Measurements from ENCODE around the gene AJAP1. TPM values are rescaled to one million over a fixed set of nuclear protein-coding genes. Genes with fewer than 3 reads are reported as not detected.

AJAP1 gene
- total RNA-seq, 1 donor from 2014 or later, result 0.46 TPM

DNA sequence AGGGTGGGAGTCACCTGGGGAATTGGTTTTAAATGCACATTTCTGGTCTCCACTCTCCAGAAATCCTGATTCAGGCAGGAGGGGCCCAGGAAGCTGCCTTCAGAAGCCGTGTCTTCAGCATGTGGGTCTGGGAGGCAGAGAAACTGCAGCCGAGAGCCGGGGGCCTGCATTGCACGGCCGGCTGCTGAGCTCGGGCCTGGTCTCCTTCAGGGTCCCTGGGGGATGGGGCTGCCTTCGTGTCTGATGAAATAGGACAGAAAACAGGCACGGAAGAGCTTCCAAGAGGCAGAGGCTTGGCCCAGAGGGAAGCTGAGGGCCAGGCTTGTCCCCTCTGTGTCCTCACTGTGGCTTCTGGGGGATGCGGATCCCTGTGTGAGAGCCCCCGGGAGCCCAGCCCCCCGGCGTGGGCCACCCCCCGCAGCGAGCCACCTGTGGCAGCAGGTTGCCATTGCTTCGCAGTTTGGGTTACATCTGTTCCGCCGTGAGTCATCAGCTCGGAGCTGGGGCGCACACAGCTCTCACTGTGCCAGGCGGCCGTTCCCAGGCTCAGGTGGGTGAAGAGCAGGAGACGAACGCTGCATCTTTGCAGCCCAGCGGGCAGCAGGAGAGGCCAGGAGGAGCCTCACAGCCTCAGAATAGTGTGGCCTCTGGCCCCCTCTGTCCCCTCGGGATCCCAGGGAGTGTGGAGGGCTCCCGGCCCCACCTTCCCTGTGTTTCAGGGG lies 72.4 kb downstream of the AJAP1 start:
- no peaks in the 10 kb centered on the region for H3K9me3 Mint-ChIP-seq (ENCODE audit: low read depth)
- H3K27ac Mint-ChIP-seq, result no peak overlapping the region
- TF ChIP-seq, protein P1, sequence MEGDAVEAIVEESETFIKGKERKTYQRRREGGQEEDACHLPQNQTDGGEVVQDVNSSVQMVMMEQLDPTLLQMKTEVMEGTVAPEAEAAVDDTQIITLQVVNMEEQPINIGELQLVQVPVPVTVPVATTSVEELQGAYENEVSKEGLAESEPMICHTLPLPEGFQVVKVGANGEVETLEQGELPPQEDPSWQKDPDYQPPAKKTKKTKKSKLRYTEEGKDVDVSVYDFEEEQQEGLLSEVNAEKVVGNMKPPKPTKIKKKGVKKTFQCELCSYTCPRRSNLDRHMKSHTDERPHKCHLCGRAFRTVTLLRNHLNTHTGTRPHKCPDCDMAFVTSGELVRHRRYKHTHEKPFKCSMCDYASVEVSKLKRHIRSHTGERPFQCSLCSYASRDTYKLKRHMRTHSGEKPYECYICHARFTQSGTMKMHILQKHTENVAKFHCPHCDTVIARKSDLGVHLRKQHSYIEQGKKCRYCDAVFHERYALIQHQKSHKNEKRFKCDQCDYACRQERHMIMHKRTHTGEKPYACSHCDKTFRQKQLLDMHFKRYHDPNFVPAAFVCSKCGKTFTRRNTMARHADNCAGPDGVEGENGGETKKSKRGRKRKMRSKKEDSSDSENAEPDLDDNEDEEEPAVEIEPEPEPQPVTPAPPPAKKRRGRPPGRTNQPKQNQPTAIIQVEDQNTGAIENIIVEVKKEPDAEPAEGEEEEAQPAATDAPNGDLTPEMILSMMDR (IDR thresholded peaks at IDR 0.05; ENCODE audit: unreplicated experiment), result no peak
- DNase-seq (ENCODE audit: low spot score, unreplicated experiment), result no peak
- no peak overlapping the region for H3K4me3 Mint-ChIP-seq (ENCODE audit: low read depth)
- peaks cover 26% of the 10 kb centered on the region for H3K27me3 Mint-ChIP-seq
- H3K36me3 Mint-ChIP-seq (ENCODE audit: insufficient read depth), result no peaks in the 10 kb centered on the region
- peaks cover 8% of the 10 kb centered on the region for H3K4me1 Mint-ChIP-seq (ENCODE audit: low read depth)

- no peak overlapping the region for H3K27ac Mint-ChIP-seq
- DNase-seq (ENCODE audit: low spot score, unreplicated experiment), result no peak
- peaks cover 8% of the 10 kb centered on the region for H3K4me1 Mint-ChIP-seq (ENCODE audit: low read depth)
- TF ChIP-seq, protein P1 (IDR thresholded peaks at IDR 0.05; ENCODE audit: unreplicated experiment), result no peak
- H3K9me3 Mint-ChIP-seq (ENCODE audit: low read depth), result no peaks in the 10 kb centered on the region
- peaks cover 20% of the 10 kb centered on the region for H3K27me3 Mint-ChIP-seq
- H3K4me3 Mint-ChIP-seq (ENCODE audit: low read depth), result no peak overlapping the region
- H3K36me3 Mint-ChIP-seq (ENCODE audit: insufficient read depth), result no peaks in the 10 kb centered on the region
These were observed 74.1 kb downstream of the AJAP1 start for GRCh38 chr1:4728319-4729089.

DNA sequence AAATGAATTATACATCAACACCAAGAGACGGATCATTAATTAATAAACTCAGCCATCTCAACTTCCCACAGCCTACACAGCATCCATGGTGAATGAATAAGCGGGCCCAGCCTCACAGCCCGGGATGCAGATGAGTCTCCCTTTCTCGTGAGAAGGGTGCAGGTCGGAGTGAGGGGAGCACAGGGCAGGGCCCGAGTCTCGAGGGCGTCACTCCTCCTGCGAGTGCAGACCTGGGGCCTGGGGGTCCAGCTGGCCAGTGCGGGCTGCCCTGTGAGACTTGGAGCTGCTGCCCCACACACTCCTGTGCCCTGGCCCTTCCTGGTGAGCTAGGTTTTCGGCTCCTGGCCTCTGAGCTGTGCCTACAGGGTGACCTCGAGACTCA lies 74.7 kb downstream of the AJAP1 start:
- DNase-seq (ENCODE audit: low spot score, unreplicated experiment), result no peak
- Mint-ChIP-seq H3K27me3 (peaks cover 17% of the 10 kb centered on the region), H3K9me3 (ENCODE audit: low read depth) (no peaks in the 10 kb centered on the region), H3K36me3 (ENCODE audit: insufficient read depth) (no peaks in the 10 kb centered on the region), H3K27ac (no peak overlapping the region), H3K4me3 (ENCODE audit: low read depth) (no peak overlapping the region), H3K4me1 (ENCODE audit: low read depth) (peaks cover 8% of the 10 kb centered on the region)
- TF ChIP-seq, protein P1 (IDR thresholded peaks at IDR 0.05; ENCODE audit: unreplicated experiment), result no peak

DNA sequence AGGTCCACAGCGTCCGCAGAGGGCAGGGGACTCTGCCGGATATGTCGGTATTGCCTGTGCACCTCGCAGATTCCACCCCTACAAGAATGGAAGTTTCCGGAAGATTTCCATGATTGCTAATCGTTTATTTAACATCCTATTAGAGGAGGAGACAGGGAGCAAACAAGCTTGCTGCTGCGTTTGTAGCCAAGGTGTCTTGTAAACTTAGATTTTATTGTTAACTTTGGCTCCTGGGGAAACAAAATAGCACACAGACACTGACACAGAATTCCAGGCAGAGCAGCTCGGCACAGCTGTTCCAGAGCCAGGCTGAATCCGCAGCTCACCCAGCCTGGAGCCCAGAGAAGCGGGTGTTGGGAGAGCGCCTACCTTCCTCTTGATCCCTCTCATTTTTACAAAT lies 75.7 kb downstream of the AJAP1 start:
- no peak overlapping the region for H3K4me3 Mint-ChIP-seq (ENCODE audit: low read depth)
- no peak for DNase-seq (ENCODE audit: low spot score, unreplicated experiment)
- TF ChIP-seq, protein P1 (IDR thresholded peaks at IDR 0.05; ENCODE audit: unreplicated experiment), result no peak
- no peak overlapping the region for H3K27ac Mint-ChIP-seq
- H3K4me1 Mint-ChIP-seq (ENCODE audit: low read depth), result peaks cover 8% of the 10 kb centered on the region
- no peaks in the 10 kb centered on the region for H3K36me3 Mint-ChIP-seq (ENCODE audit: insufficient read depth)
- H3K27me3 Mint-ChIP-seq, result peaks cover 20% of the 10 kb centered on the region
- H3K9me3 Mint-ChIP-seq (ENCODE audit: low read depth), result no peaks in the 10 kb centered on the region

- TF ChIP-seq, protein P1 (IDR thresholded peaks at IDR 0.05; ENCODE audit: unreplicated experiment), result no peak
- Mint-ChIP-seq H3K4me1 (ENCODE audit: low read depth) (peaks cover 8% of the 10 kb centered on the region), H3K9me3 (ENCODE audit: low read depth) (peaks cover 4% of the 10 kb centered on the region), H3K36me3 (ENCODE audit: insufficient read depth) (no peaks in the 10 kb centered on the region), H3K27me3 (peaks cover 26% of the 10 kb centered on the region), H3K27ac (no peak overlapping the region), H3K4me3 (ENCODE audit: low read depth) (no peak overlapping the region)
- no peak for DNase-seq (ENCODE audit: low spot score, unreplicated experiment)
These were observed 79.2 kb downstream of the AJAP1 start for GRCh38 chr1:4733446-4734177.

Data from progenitor cell of endocrine pancreas (in vitro differentiated cells).